ENCODE measurements around the gene NEDD8.
"Not testable (repeated sequence)": the region's sequence is repeated elsewhere in the genome, so short reads cannot be mapped to it uniquely, and the experiment has no call there.

NEDD8 gene

GRCh38 chr14:24249230-24250021 lies 17.3 kb upstream of the NEDD8 start:
- no peak for DNase-seq (ENCODE audit: low read depth, low spot score)
- no peak for TF ChIP-seq CTCF (IDR thresholded peaks at IDR 0.05; ENCODE audit: low read depth, low read length)
- in situ Hi-C loops (cut with HindIII; ENCODE audit: low sequenced_read_pairs) = no loop called here
- H3K4me3 ChIP-seq (ENCODE audit: low read depth, low read length) = no peak overlapping the region

- in situ Hi-C loops (cut with HindIII; ENCODE audit: low sequenced_read_pairs) = no loop called here
- TF ChIP-seq CTCF (IDR thresholded peaks at IDR 0.05; ENCODE audit: low read depth, low read length) = no peak
- no peak overlapping the region for H3K4me3 ChIP-seq (ENCODE audit: low read depth, low read length)
- no peak for DNase-seq (ENCODE audit: low read depth, low spot score)
Measured at GRCh38 chr14:24247422-24247821, 15.3 kb upstream of the NEDD8 start.

- no peak for TF ChIP-seq CTCF (IDR thresholded peaks at IDR 0.05; ENCODE audit: low read depth, low read length)
- H3K4me3 ChIP-seq (ENCODE audit: low read depth, low read length) = no peak overlapping the region
- in situ Hi-C loops (cut with HindIII; ENCODE audit: low sequenced_read_pairs) = no loop called here
- no peak for DNase-seq (ENCODE audit: low read depth, low spot score)
Measured at GRCh38 chr14:24246765-24247212, 14.6 kb upstream of the NEDD8 start.

GRCh38 chr14:24245350-24245749 lies 13.2 kb upstream of the NEDD8 start:
- in situ Hi-C loops (cut with HindIII; ENCODE audit: low sequenced_read_pairs); H3K4me3 ChIP-seq (ENCODE audit: low read depth, low read length); DNase-seq (ENCODE audit: low read depth, low spot score): not testable (repeated sequence)

GRCh38 chr14:24243336-24243836 lies 11.2 kb upstream of the NEDD8 start:
- in situ Hi-C loops (cut with HindIII; ENCODE audit: low sequenced_read_pairs) = no loop called here
- DNase-seq (ENCODE audit: low read depth, low spot score) = no peak
- no peak for TF ChIP-seq CTCF (IDR thresholded peaks at IDR 0.05; ENCODE audit: low read depth, low read length)
- peak overlapping the region; percentile 90 for H3K4me3 ChIP-seq (ENCODE audit: low read depth, low read length)

GRCh38 chr14:24241829-24242443 lies 9.8 kb upstream of the NEDD8 start:
- peak overlapping the region; percentile 90 for H3K4me3 ChIP-seq (ENCODE audit: low read depth, low read length)
- TF ChIP-seq CTCF (IDR thresholded peaks at IDR 0.05; ENCODE audit: low read depth, low read length) = peak; percentile 44
- peak; percentile 95 for DNase-seq (ENCODE audit: low read depth, low spot score)
- in situ Hi-C loops (cut with HindIII; ENCODE audit: low sequenced_read_pairs) = no loop called here

Data from astrocyte of the spinal cord (primary cell).